ENCODE results near the gene SH3PXD2A. TPM values are rescaled to one million over a fixed set of nuclear protein-coding genes. Genes with fewer than 3 reads are reported as not detected.
A peak's percentile ranks its signal among the peaks of the same experiment; 100 is the strongest.

Gene SH3PXD2A
- total RNA-seq, 1 donor from 2014 or later, result 38.6 TPM

DNA sequence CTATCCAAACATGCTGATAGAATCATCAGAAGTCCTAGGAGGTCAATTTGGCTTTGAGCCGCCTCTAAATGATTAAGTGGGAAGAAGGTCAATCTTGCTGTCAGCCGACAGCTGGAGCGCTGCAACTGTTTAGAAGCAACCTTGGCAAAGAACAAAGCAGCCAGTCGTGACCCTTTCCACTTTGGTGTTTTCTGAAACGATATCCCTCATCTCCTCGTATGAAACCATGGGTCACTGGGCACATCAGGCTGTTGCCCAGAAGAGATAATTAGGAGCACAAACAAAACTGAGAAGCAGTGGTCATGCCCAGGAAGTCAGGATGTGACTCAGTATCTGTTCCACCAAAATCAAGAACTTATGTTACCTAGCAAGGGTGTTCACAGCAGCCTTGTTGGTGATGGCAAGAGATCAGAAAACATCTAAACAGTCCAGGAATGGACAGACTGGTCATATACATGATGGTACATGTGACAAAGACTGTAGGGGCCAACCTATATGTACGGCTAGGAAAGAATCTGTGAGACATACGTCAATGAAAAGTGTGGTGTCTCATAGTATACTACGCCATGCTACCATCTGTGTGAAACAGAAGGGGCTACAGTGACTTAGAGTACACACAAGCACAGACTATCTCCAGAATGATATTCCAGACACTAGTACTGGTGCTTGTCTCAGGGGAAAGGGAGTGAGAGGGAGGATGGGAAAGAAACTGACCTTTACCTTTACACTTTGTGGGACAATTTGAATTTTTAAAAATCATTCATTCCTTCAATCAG lies 40.2 kb upstream of the SH3PXD2A start:
- Mint-ChIP-seq H3K4me3 (peak overlapping the region; percentile 32), H3K36me3 (peaks cover 30% of the 10 kb centered on the region), H3K27me3 (no peaks in the 10 kb centered on the region), H3K27ac (peak overlapping the region; percentile 91), H3K4me1 (ENCODE audit: unreplicated experiment) (peaks cover 41% of the 10 kb centered on the region), H3K9me3 (no peaks in the 10 kb centered on the region)
- TF ChIP-seq, protein P1, sequence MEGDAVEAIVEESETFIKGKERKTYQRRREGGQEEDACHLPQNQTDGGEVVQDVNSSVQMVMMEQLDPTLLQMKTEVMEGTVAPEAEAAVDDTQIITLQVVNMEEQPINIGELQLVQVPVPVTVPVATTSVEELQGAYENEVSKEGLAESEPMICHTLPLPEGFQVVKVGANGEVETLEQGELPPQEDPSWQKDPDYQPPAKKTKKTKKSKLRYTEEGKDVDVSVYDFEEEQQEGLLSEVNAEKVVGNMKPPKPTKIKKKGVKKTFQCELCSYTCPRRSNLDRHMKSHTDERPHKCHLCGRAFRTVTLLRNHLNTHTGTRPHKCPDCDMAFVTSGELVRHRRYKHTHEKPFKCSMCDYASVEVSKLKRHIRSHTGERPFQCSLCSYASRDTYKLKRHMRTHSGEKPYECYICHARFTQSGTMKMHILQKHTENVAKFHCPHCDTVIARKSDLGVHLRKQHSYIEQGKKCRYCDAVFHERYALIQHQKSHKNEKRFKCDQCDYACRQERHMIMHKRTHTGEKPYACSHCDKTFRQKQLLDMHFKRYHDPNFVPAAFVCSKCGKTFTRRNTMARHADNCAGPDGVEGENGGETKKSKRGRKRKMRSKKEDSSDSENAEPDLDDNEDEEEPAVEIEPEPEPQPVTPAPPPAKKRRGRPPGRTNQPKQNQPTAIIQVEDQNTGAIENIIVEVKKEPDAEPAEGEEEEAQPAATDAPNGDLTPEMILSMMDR (conservative IDR thresholded peaks at IDR 0.05), result no peak
- no peak for DNase-seq (ENCODE audit: extremely low spot score, unreplicated experiment)

DNA sequence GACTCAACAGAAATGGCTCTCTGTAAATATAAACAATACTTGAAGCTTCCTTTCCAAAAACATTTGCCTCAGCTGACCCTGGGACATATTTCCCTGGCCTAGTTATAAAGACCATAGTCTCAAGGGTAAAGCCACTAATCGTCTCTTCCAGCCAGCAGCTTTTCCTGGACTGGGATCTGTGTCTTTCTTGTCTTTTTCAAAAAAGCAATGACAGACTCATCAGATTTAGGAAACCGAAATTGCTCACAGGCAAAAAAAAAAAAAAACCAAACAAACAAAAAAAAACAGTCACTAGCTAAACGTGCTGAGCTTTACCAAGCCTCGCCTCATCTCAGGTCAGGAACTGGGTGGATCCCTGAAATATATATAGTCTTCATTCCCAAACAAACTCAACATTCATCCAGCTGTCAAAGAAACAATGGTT lies 39.1 kb upstream of the SH3PXD2A start:
- peaks cover 36% of the 10 kb centered on the region for H3K4me1 Mint-ChIP-seq (ENCODE audit: unreplicated experiment)
- TF ChIP-seq, protein P1 (conservative IDR thresholded peaks at IDR 0.05), result no peak
- H3K36me3 Mint-ChIP-seq, result peaks cover 23% of the 10 kb centered on the region
- peak overlapping the region; percentile 91 for H3K27ac Mint-ChIP-seq
- no peaks in the 10 kb centered on the region for H3K27me3 Mint-ChIP-seq
- H3K4me3 Mint-ChIP-seq, result peak overlapping the region; percentile 40
- no peak for DNase-seq (ENCODE audit: extremely low spot score, unreplicated experiment)
- no peaks in the 10 kb centered on the region for H3K9me3 Mint-ChIP-seq

DNA sequence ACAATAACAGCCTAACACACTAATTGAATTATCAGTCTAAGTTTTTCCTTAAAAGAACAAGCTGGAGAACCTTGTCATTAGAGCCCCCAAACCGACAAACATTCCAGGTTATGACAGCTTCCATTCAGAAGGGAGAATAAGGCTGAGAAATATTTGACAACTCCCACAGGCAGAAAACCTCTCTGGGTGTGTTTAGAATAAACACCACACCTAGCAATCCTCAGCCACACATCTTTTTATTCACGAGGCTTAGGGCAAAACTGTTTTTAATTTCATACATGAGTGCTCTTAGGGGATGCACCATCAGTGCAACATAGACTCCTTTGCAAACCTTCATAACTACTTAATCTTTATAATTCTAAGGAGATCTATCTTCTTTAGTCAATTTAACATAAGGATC lies 38.4 kb upstream of the SH3PXD2A start:
- peak overlapping the region; percentile 91 for H3K27ac Mint-ChIP-seq
- no peaks in the 10 kb centered on the region for H3K27me3 Mint-ChIP-seq
- peaks cover 41% of the 10 kb centered on the region for H3K4me1 Mint-ChIP-seq (ENCODE audit: unreplicated experiment)
- no peak for DNase-seq (ENCODE audit: extremely low spot score, unreplicated experiment)
- peak overlapping the region; percentile 65 for H3K4me3 Mint-ChIP-seq
- TF ChIP-seq, protein P1 (conservative IDR thresholded peaks at IDR 0.05), result no peak
- H3K9me3 Mint-ChIP-seq, result no peaks in the 10 kb centered on the region
- H3K36me3 Mint-ChIP-seq, result peaks cover 19% of the 10 kb centered on the region

DNA sequence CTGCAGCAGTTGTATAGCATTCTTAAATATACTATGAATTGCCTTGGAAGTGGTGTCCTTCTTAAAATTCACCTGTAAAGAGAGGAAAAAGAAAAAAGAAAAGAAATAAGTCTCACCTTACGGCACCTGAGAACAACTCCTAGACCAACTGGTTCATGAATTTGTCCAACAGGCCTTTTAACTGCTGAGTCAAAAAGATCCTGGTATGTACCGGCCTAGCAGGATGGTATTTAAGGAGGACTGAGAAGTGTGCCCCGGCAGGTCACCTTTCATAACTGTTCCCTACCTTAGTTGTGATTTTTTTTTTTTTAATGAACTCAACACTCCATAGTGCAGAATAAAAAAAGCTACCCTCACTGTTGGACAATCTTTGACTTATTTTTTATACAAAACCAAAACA lies 36.8 kb upstream of the SH3PXD2A start:
- Mint-ChIP-seq H3K9me3 (no peaks in the 10 kb centered on the region), H3K36me3 (peaks cover 16% of the 10 kb centered on the region), H3K27me3 (no peaks in the 10 kb centered on the region), H3K27ac (peak overlapping the region; percentile 91), H3K4me3 (peak overlapping the region; percentile 50), H3K4me1 (ENCODE audit: unreplicated experiment) (peaks cover 45% of the 10 kb centered on the region)
- TF ChIP-seq, protein P1 (conservative IDR thresholded peaks at IDR 0.05), result no peak
- no peak for DNase-seq (ENCODE audit: extremely low spot score, unreplicated experiment)

DNA sequence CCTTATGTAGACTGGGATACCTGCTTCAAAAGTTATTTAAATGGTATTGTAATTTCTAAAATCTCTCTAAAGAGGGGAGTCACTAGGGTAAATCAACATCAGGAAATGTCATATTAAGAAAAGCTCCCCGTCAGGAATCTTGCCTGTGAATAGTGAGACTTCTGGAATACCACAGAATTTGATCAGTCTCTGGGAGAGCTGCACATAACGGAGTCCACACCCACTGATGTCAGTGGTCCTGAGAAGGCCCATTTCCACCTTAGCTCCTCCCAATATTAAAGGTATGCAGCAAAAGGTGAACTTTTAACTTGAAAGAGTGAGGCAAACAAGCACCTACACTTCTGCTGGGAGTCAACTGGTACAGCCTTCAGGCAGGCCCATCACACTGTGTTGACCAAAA lies 35.3 kb upstream of the SH3PXD2A start:
- no peak for DNase-seq (ENCODE audit: extremely low spot score, unreplicated experiment)
- Mint-ChIP-seq H3K27ac (peak overlapping the region; percentile 91), H3K36me3 (peaks cover 9% of the 10 kb centered on the region), H3K4me3 (peak overlapping the region; percentile 29), H3K9me3 (no peaks in the 10 kb centered on the region), H3K4me1 (ENCODE audit: unreplicated experiment) (peaks cover 38% of the 10 kb centered on the region), H3K27me3 (no peaks in the 10 kb centered on the region)
- TF ChIP-seq, protein P1 (conservative IDR thresholded peaks at IDR 0.05), result no peak

Data from type B pancreatic cell (in vitro differentiated cells).